K562 (cell line): ENCODE measurements around the gene SP2. TPM values are rescaled to one million over a fixed set of nuclear protein-coding genes. Genes with fewer than 3 reads are reported as not detected.

Experiments used
- BDP1 ChIP-seq: IDR thresholded peaks from 3 replicates; pipeline ENCODE4 v1.6.1; 2011; ENCODE audit not compliant: insufficient read length, insufficient read depth
- KLF13 ChIP-seq: fragments of 450-650 bp; IDR thresholded peaks from 2 replicates; pipeline ENCODE4 v1.6.1; 2016; ENCODE audit warnings: missing genetic modification characterization, low read depth, mild to moderate bottlenecking, missing compliant biosample characterization, moderate library complexity, borderline replicate concordance
- PRMT5 ChIP-seq: sonication (generic); formaldehyde crosslinking; IDR thresholded peaks from 2 replicates; pipeline ENCODE4 v1.5.0; 2020; ENCODE audit warnings: missing genetic modification reagents
- PURB ChIP-seq: sonication (generic); formaldehyde crosslinking; IDR thresholded peaks from 2 replicates; pipeline ENCODE4 v1.9.0; 2021; ENCODE audit warnings: low read depth, mild to moderate bottlenecking, missing genetic modification reagents
- SIN3A ChIP-seq, 2 experiments: fragments of 150-350 bp in 1 of 2; IDR thresholded peaks; 2 replicates each; pipeline ENCODE4 v1.6.1; 2011 to 2016; ENCODE audit warnings: borderline replicate concordance in 2 of 2, low read depth in 2 of 2, low read length in 2 of 2, mild to moderate bottlenecking in 2 of 2, moderate library complexity in 2 of 2; ENCODE audit not compliant: control insufficient read depth in 1 of 2
- SMAD1 ChIP-seq: fragments of 150-350 bp; IDR thresholded peaks from 2 replicates; pipeline ENCODE4 v1.6.1; 2014; ENCODE audit warnings: low read length, low read depth; ENCODE audit not compliant: partially characterized antibody
- SMARCA4 ChIP-seq: fragments of 450-650 bp; IDR thresholded peaks from 2 replicates; pipeline ENCODE4 v1.6.1; 2016
- SREBF1 ChIP-seq: fragments of 150-350 bp; IDR thresholded peaks from 2 replicates; pipeline ENCODE4 v1.6.1; 2014; ENCODE audit warnings: antibody characterized with exemption, low read depth, low read length, borderline replicate concordance
- TAF15 ChIP-seq: fragments of 200-400 bp; formaldehyde crosslinking; IDR thresholded peaks from 2 replicates; pipeline ENCODE4 v1.6.1; 2017; ENCODE audit warnings: mild to moderate bottlenecking, low read depth, low read length, moderate library complexity
- TEAD1 ChIP-seq, 2 experiments: fragments of 450-650 bp in 1 of 2; sonication (generic) in 1 of 2; formaldehyde crosslinking; IDR thresholded peaks; 2 replicates each; pipeline versions ENCODE4 v1.4.0 to v1.8.0; 2020 to 2022; ENCODE audit warnings: mild to moderate bottlenecking in 2 of 2, missing genetic modification reagents in 1 of 2
- ZNF316 ChIP-seq: fragments of 450-650 bp; IDR thresholded peaks from 2 replicates; pipeline ENCODE4 v1.6.1; 2016
- ZNF586 ChIP-seq: fragments of 450-650 bp; formaldehyde crosslinking; conservative IDR thresholded peaks from 2 replicates; pipeline ENCODE4 v1.4.0; 2020; ENCODE audit warnings: mild to moderate bottlenecking, moderate library complexity
- polyA plus RNA-seq, 8 experiments: library from polyadenylated mRNA; depleted of rRNA in 4 of 8; stranded (reverse) in 5 of 8; unstranded in 3 of 8; fragments of >200 nt; fragmentation: Nextera tagmentation in 2 of 8; fragmentation: Illumina TruSeq in 1 of 8; extraction: Ambion mirVana in 2 of 8; extraction: Trizol in 1 of 8; gene quantifications; 2 replicates each; pipeline versions ENCODE4 v1.2.1 to v1.2.3, GENCODE V29; 2011 to 2014; ENCODE audit warnings: inconsistent platforms in 1 of 8, missing spikeins in 1 of 8
- total RNA-seq, 7 experiments: library from RNA; depleted of rRNA in 6 of 7; stranded (reverse); fragments of >200 nt in 6 of 7; fragmentation: Illumina TruSeq in 2 of 7; extraction: Trizol in 2 of 7; gene quantifications; 2 replicates each; pipeline versions ENCODE4 v1.2.1 to v1.2.3, GENCODE V29; 2011 to 2021; ENCODE audit warnings: low replicate concordance in 1 of 7
- TF ChIP-seq, protein P1 (sequence below): sonication (generic); formaldehyde crosslinking; IDR thresholded peaks from 2 replicates; pipeline ENCODE4 v1.8.0; 2023; ENCODE audit warnings: mild to moderate bottlenecking, missing genetic modification reagents
- TF ChIP-seq, protein P2 (sequence below): fragments of 250-450 bp; sonication (Bioruptor Pico); IDR thresholded peaks from 2 replicates; pipeline ENCODE4 v1.5.1; 2021; ENCODE audit warnings: mild to moderate bottlenecking
- TF ChIP-seq, protein P3 (sequence below): fragments of 450-650 bp; IDR thresholded peaks from 2 replicates; pipeline ENCODE4 v1.6.1; 2017; ENCODE audit warnings: antibody characterized with exemption, mild to moderate bottlenecking
- TF ChIP-seq, protein P4 (sequence below): fragments of 450-650 bp; formaldehyde crosslinking; IDR thresholded peaks from 2 replicates; pipeline ENCODE4 v1.4.0; 2020; ENCODE audit warnings: mild to moderate bottlenecking, moderate library complexity

Gene SP2
- total and polyA plus RNA-seq, 9 of the 15 experiments (the other 6 are each of a cell fraction or from before 2014, with no cell fraction given): 0.77 to 22.3 (median 2.3) TPM

DNA sequence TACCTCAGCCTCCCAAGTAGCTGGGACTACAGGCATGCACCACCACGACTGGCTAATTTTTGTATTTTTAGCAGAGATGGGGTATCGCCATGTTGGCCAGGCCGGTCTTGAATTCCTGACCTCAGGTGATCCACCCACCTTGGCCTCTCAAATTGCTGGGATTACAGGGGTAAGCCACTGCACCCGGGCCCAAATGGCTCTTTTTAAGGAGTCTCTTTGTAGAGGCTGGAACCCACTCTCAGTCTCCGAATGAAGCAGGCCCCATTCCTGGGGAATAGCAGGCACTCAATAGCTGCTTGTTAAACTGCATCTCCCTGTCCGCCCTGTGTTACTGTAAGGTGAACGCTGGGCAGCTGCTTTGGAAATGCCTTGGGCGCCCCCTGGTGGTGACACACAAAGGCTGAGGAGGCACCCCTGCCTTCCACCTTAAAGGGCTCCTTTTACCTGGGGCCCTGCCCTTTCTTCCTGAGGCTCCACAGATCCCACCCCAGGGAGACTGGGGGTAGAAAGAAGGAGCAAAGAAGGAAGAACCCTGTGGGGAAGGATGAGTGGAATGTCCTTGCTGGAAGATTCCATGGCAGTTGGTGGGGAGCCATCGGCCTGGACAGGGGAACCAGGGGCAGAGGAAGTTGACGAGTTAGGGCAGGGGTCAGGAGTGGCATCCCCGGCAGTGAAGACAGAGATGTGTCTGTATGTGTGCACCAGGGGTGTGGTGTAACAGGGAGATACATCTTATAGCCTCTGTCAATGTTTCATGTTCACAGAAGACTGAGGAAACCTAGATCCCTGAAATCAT, 6.1 kb upstream of the SP2 start (continued):
- no peak for TF ChIP-seq TAF15
- TF ChIP-seq, protein P1, sequence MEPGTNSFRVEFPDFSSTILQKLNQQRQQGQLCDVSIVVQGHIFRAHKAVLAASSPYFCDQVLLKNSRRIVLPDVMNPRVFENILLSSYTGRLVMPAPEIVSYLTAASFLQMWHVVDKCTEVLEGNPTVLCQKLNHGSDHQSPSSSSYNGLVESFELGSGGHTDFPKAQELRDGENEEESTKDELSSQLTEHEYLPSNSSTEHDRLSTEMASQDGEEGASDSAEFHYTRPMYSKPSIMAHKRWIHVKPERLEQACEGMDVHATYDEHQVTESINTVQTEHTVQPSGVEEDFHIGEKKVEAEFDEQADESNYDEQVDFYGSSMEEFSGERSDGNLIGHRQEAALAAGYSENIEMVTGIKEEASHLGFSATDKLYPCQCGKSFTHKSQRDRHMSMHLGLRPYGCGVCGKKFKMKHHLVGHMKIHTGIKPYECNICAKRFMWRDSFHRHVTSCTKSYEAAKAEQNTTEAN (CRISPR knock-in tag): 0 out of 2 replicates have a peak, but pooled peaks have one; percentile 29
- no peak for TF ChIP-seq SMAD1
- TF ChIP-seq, protein P2, sequence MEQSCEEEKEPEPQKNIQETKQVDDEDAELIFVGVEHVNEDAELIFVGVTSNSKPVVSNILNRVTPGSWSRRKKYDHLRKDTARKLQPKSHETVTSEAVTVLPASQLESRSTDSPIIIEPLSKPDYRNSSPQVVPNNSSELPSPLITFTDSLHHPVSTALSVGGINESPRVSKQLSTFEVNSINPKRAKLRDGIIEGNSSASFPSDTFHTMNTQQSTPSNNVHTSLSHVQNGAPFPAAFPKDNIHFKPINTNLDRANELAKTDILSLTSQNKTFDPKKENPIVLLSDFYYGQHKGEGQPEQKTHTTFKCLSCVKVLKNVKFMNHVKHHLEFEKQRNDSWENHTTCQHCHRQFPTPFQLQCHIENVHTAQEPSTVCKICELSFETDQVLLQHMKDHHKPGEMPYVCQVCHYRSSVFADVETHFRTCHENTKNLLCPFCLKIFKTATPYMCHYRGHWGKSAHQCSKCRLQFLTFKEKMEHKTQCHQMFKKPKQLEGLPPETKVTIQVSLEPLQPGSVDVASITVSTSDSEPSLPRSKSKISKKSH (CRISPR knock-in tag): no peak
- no peak for TF ChIP-seq SIN3A (IDR thresholded peaks at IDR 0.05; ENCODE audit: borderline replicate concordance in 2 of 2, control insufficient read depth in 1 of 2, low read depth in 2 of 2, low read length in 2 of 2)
- TF ChIP-seq, protein P3, sequence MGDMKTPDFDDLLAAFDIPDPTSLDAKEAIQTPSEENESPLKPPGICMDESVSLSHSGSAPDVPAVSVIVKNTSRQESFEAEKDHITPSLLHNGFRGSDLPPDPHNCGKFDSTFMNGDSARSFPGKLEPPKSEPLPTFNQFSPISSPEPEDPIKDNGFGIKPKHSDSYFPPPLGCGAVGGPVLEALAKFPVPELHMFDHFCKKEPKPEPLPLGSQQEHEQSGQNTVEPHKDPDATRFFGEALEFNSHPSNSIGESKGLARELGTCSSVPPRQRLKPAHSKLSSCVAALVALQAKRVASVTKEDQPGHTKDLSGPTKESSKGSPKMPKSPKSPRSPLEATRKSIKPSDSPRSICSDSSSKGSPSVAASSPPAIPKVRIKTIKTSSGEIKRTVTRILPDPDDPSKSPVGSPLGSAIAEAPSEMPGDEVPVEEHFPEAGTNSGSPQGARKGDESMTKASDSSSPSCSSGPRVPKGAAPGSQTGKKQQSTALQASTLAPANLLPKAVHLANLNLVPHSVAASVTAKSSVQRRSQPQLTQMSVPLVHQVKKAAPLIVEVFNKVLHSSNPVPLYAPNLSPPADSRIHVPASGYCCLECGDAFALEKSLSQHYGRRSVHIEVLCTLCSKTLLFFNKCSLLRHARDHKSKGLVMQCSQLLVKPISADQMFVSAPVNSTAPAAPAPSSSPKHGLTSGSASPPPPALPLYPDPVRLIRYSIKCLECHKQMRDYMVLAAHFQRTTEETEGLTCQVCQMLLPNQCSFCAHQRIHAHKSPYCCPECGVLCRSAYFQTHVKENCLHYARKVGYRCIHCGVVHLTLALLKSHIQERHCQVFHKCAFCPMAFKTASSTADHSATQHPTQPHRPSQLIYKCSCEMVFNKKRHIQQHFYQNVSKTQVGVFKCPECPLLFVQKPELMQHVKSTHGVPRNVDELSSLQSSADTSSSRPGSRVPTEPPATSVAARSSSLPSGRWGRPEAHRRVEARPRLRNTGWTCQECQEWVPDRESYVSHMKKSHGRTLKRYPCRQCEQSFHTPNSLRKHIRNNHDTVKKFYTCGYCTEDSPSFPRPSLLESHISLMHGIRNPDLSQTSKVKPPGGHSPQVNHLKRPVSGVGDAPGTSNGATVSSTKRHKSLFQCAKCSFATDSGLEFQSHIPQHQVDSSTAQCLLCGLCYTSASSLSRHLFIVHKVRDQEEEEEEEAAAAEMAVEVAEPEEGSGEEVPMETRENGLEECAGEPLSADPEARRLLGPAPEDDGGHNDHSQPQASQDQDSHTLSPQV: 0 out of 2 replicates have a peak, but pooled peaks have one; percentile 25
- no peak for TF ChIP-seq PURB (CRISPR knock-in tag)
- no peak for TF ChIP-seq ZNF316
- 0 out of 4 replicates have a peak, but pooled peaks of 1 of the 2 experiments have one; percentile 18 for TF ChIP-seq TEAD1 (CRISPR knock-in tag; IDR thresholded peaks at IDR 0.05)
- no peak for TF ChIP-seq ZNF586 (CRISPR knock-in tag)
- TF ChIP-seq SMARCA4: no peak
- TF ChIP-seq KLF13: no peak
- TF ChIP-seq, protein P4, sequence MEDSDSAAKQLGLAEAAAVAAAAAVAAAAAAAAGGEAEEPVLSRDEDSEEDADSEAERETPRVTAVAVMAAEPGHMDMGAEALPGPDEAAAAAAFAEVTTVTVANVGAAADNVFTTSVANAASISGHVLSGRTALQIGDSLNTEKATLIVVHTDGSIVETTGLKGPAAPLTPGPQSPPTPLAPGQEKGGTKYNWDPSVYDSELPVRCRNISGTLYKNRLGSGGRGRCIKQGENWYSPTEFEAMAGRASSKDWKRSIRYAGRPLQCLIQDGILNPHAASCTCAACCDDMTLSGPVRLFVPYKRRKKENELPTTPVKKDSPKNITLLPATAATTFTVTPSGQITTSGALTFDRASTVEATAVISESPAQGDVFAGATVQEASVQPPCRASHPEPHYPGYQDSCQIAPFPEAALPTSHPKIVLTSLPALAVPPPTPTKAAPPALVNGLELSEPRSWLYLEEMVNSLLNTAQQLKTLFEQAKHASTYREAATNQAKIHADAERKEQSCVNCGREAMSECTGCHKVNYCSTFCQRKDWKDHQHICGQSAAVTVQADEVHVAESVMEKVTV (CRISPR knock-in tag): peak; percentile 99
- TF ChIP-seq BDP1: no peak
- TF ChIP-seq SREBF1: no peak
- no peak for TF ChIP-seq PRMT5 (CRISPR knock-in tag)
